ENCODE results near the gene ESRRB.

DNA sequence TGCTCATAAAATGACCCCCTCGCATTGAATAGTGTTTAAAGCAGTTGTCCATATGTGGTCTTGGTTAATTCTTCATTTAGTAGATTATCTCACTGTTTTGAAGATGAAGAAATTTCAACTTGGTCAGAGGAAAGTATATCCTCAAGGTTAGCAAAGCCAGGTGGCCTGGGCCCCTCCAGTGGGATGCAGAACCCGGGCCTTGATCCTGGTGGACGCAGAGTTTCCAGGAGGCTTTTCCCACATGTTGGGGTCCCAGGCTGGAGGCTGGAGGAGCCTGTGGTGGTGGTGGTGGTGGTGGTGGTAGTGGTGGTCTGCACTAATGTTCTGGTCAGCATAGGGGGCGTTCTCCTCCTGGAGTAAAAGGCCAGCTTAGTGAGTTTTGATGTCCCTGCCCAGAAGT is 85.9 kb downstream of the ESRRB start:
- TF ChIP-seq, protein P1, sequence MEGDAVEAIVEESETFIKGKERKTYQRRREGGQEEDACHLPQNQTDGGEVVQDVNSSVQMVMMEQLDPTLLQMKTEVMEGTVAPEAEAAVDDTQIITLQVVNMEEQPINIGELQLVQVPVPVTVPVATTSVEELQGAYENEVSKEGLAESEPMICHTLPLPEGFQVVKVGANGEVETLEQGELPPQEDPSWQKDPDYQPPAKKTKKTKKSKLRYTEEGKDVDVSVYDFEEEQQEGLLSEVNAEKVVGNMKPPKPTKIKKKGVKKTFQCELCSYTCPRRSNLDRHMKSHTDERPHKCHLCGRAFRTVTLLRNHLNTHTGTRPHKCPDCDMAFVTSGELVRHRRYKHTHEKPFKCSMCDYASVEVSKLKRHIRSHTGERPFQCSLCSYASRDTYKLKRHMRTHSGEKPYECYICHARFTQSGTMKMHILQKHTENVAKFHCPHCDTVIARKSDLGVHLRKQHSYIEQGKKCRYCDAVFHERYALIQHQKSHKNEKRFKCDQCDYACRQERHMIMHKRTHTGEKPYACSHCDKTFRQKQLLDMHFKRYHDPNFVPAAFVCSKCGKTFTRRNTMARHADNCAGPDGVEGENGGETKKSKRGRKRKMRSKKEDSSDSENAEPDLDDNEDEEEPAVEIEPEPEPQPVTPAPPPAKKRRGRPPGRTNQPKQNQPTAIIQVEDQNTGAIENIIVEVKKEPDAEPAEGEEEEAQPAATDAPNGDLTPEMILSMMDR (IDR thresholded peaks at IDR 0.05), result no peak
- TF ChIP-seq POLR2A (IDR thresholded peaks at IDR 0.05), result no peak

Measured in Peyer's patch (tissue), 4 donors.